Subcutaneous abdominal adipose tissue (tissue), 5 donors: Measurements from ENCODE around the gene FGFRL1.
"Not testable (repeated sequence)": the region's sequence is repeated elsewhere in the genome, so short reads cannot be mapped to it uniquely, and the experiment has no call there.

Experiments used
- H3K27ac ChIP-seq: one replicate; pipeline ENCODE4 v1.7.0; 2013; ENCODE audit warnings: low read depth, mild to moderate bottlenecking, inconsistent platforms, low read length, moderate library complexity
- H3K27me3 ChIP-seq, 5 donors: one replicate each; pipeline ENCODE4 v1.7.0; 2013; ENCODE audit warnings: low read length in 5 of 5, inconsistent platforms in 1 of 5; ENCODE audit not compliant: control insufficient read depth in 5 of 5, insufficient read depth in 4 of 5
- H3K36me3 ChIP-seq, 5 donors: one replicate each; pipeline ENCODE4 v1.7.0; 2013; ENCODE audit warnings: low read length in 5 of 5; ENCODE audit not compliant: control insufficient read depth in 5 of 5, insufficient read depth in 5 of 5
- H3K4me1 ChIP-seq, 5 donors: one replicate each; pipeline ENCODE4 v1.7.0; 2013; ENCODE audit warnings: low read length in 5 of 5, mild to moderate bottlenecking in 3 of 5, moderate library complexity in 1 of 5; ENCODE audit not compliant: control insufficient read depth in 5 of 5, insufficient read depth in 5 of 5
- H3K4me3 ChIP-seq, 5 donors: one replicate each; pipeline ENCODE4 v1.7.0; 2013; ENCODE audit warnings: low read length in 5 of 5, low read depth in 1 of 5
- H3K9ac ChIP-seq, 5 donors: one replicate each; pipeline ENCODE4 v1.7.0; 2013; ENCODE audit warnings: low read length in 5 of 5, mild to moderate bottlenecking in 4 of 5, moderate library complexity in 3 of 5
- H3K9me3 ChIP-seq, 5 donors: one replicate each; pipeline ENCODE4 v1.7.0; 2013; ENCODE audit warnings: low read length in 5 of 5; ENCODE audit not compliant: control insufficient read depth in 5 of 5
- donor health status: healthy.
- donor health status: healthy.
- donor health status: healthy.
- donor health status: healthy.
- donor health status: healthy.

FGFRL1 gene

GRCh38 chr4:1045193-1045594 lies 33.8 kb downstream of the FGFRL1 start:
- peaks cover 14 to 42% (median 33%) of the 10 kb centered on the region in 5 donors for H3K27me3 ChIP-seq
- no peaks in the 10 kb centered on the region for H3K36me3 ChIP-seq
- no peak overlapping the region for H3K27ac ChIP-seq
- no peak overlapping the region for H3K9ac ChIP-seq
- H3K4me1 ChIP-seq, result peaks cover 8 to 54% (median 47%) of the 10 kb centered on the region in 5 donors
- H3K4me3 ChIP-seq, result no peak overlapping the region
- no peaks in the 10 kb centered on the region for H3K9me3 ChIP-seq

- H3K9ac ChIP-seq, result no peak overlapping the region
- peaks cover 5 to 49% (median 42%) of the 10 kb centered on the region in 5 donors for H3K4me1 ChIP-seq
- no peak overlapping the region for H3K4me3 ChIP-seq
- H3K27ac ChIP-seq, result no peak overlapping the region
- no peaks in the 10 kb centered on the region for H3K9me3 ChIP-seq
- no peaks in the 10 kb centered on the region for H3K36me3 ChIP-seq
- peaks cover 14 to 42% (median 33%) of the 10 kb centered on the region in 5 donors for H3K27me3 ChIP-seq
Measured at GRCh38 chr4:1045595-1046201, 34.3 kb downstream of the FGFRL1 start.

GRCh38 chr4:1046581-1047011 lies 35.2 kb downstream of the FGFRL1 start:
- H3K27me3 ChIP-seq, result peaks cover 9 to 41% (median 29%) of the 10 kb centered on the region in 5 donors
- not testable (repeated sequence) for H3K27ac ChIP-seq, H3K36me3 ChIP-seq, H3K9ac ChIP-seq, H3K9me3 ChIP-seq
- H3K4me1 ChIP-seq, result peaks cover 5 to 40% (median 33%) of the 10 kb centered on the region in 5 donors
- H3K4me3 ChIP-seq, result peak overlapping the region in 2 of 5 donors; percentile 38 to 46

GRCh38 chr4:1047106-1047975 lies 35.9 kb downstream of the FGFRL1 start:
- Histone ChIP-seq H3K4me3 (peak overlapping the region in 3 of 5 donors; percentile 17 to 46 (median 38)), H3K27me3 (peaks cover 10 to 42% (median 27%) of the 10 kb centered on the region in 5 donors), H3K4me1 (peaks cover 5 to 32% (median 28%) of the 10 kb centered on the region in 5 donors), H3K36me3 (no peaks in the 10 kb centered on the region), H3K27ac (no peak overlapping the region), H3K9ac (no peak overlapping the region), H3K9me3 (no peaks in the 10 kb centered on the region)

- H3K27me3 ChIP-seq, result peaks cover 13 to 44% (median 31%) of the 10 kb centered on the region in 5 donors
Measured at GRCh38 chr4:1047976-1048772, 36.7 kb downstream of the FGFRL1 start.

GRCh38 chr4:1048773-1049590 lies 37.6 kb downstream of the FGFRL1 start:
- H3K9ac ChIP-seq, result no peak overlapping the region
- no peak overlapping the region for H3K4me3 ChIP-seq
- H3K27ac ChIP-seq, result no peak overlapping the region
- H3K4me1 ChIP-seq, result peaks cover 2 to 34% (median 24%) of the 10 kb centered on the region in 5 donors
- no peaks in the 10 kb centered on the region for H3K36me3 ChIP-seq
- H3K27me3 ChIP-seq, result peaks cover 13 to 36% (median 25%) of the 10 kb centered on the region in 5 donors
- H3K9me3 ChIP-seq, result no peaks in the 10 kb centered on the region

More at GRCh38 chr4:1047976-1048772, 36.7 kb downstream of the FGFRL1 start:
- peaks cover 4 to 37% (median 29%) of the 10 kb centered on the region in 5 donors for H3K4me1 ChIP-seq
- no peaks in the 10 kb centered on the region for H3K9me3 ChIP-seq
- no peak overlapping the region for H3K27ac ChIP-seq
- no peak overlapping the region for H3K9ac ChIP-seq
- H3K36me3 ChIP-seq, result no peaks in the 10 kb centered on the region
- H3K4me3 ChIP-seq, result no peak overlapping the region

GRCh38 chr4:1049591-1049905 lies 38.1 kb downstream of the FGFRL1 start:
- H3K27ac ChIP-seq, result no peak overlapping the region
- peaks cover 2 to 28% (median 22%) of the 10 kb centered on the region in 5 donors for H3K4me1 ChIP-seq
- H3K36me3 ChIP-seq, result no peaks in the 10 kb centered on the region
- no peaks in the 10 kb centered on the region for H3K9me3 ChIP-seq
- no peak overlapping the region for H3K4me3 ChIP-seq
- peaks cover 10 to 30% (median 19%) of the 10 kb centered on the region in 5 donors for H3K27me3 ChIP-seq
- no peak overlapping the region for H3K9ac ChIP-seq

- H3K27ac ChIP-seq, result no peak overlapping the region
- H3K9me3 ChIP-seq, result no peaks in the 10 kb centered on the region
- no peak overlapping the region for H3K9ac ChIP-seq
- peaks cover 6 to 25% (median 13%) of the 10 kb centered on the region in 5 donors for H3K27me3 ChIP-seq
- H3K4me1 ChIP-seq, result peaks cover 2 to 27% (median 22%) of the 10 kb centered on the region in 5 donors
- no peak overlapping the region for H3K4me3 ChIP-seq
- H3K36me3 ChIP-seq, result no peaks in the 10 kb centered on the region
Measured at GRCh38 chr4:1050486-1051213, 39.2 kb downstream of the FGFRL1 start.

- no peaks in the 10 kb centered on the region for H3K9me3 ChIP-seq
- no peak overlapping the region for H3K9ac ChIP-seq
- no peak overlapping the region for H3K27ac ChIP-seq
- no peaks in the 10 kb centered on the region for H3K36me3 ChIP-seq
- H3K4me3 ChIP-seq, result no peak overlapping the region
- H3K27me3 ChIP-seq, result peaks cover 6 to 31% (median 13%) of the 10 kb centered on the region in 5 donors
- peaks cover 2 to 29% (median 24%) of the 10 kb centered on the region in 5 donors for H3K4me1 ChIP-seq
Measured at GRCh38 chr4:1051472-1051871, 40.0 kb downstream of the FGFRL1 start.
